SK-N-SH treated with all-trans-retinoic acid at 6 μM for 48 hours (cell line): ENCODE data around the gene PSAP.

Source experiments
- CSDC2 ChIP-seq: fragments of 250-450 bp; sonication (Bioruptor Pico); IDR thresholded peaks from 2 replicates; pipeline ENCODE4 v1.5.0; 2020; ENCODE audit warnings: mild to moderate bottlenecking, moderate library complexity
- GLIS3 ChIP-seq: fragments of 250-450 bp; sonication (Bioruptor Pico); IDR thresholded peaks from 2 replicates; pipeline ENCODE4 v1.5.0; 2020; ENCODE audit warnings: mild to moderate bottlenecking, moderate library complexity
- ISL1 ChIP-seq: fragments of 250-450 bp; sonication (Bioruptor Pico); IDR thresholded peaks from 2 replicates; pipeline ENCODE4 v2.1.2; 2022; ENCODE audit warnings: mild to moderate bottlenecking, moderate library complexity
- OSR1 ChIP-seq: fragments of 250-450 bp; sonication (Bioruptor Pico); IDR thresholded peaks from 2 replicates; pipeline ENCODE4 v1.8.0; 2022; ENCODE audit warnings: moderate library complexity, mild to moderate bottlenecking, inconsistent platforms
- PATZ1 ChIP-seq: fragments of 250-450 bp; sonication (Bioruptor Pico); IDR thresholded peaks from 2 replicates; pipeline ENCODE4 v1.8.0; 2020; ENCODE audit warnings: mild to moderate bottlenecking, moderate library complexity, borderline replicate concordance
- RARB ChIP-seq: fragments of 250-450 bp; sonication (Bioruptor Pico); IDR thresholded peaks from 2 replicates; pipeline ENCODE4 v1.8.0; 2021; ENCODE audit warnings: mild to moderate bottlenecking, moderate library complexity
- SNAI2 ChIP-seq: fragments of 250-450 bp; sonication (Bioruptor Pico); IDR thresholded peaks from 2 replicates; pipeline ENCODE4 v1.5.0; 2020; ENCODE audit warnings: mild to moderate bottlenecking, moderate library complexity
- ZFP30 ChIP-seq: fragments of 450-650 bp; formaldehyde crosslinking; IDR thresholded peaks from 2 replicates; pipeline ENCODE4 v1.5.0; 2022; ENCODE audit warnings: mild to moderate bottlenecking, moderate library complexity
- TF ChIP-seq, protein P1 (sequence below): fragments of 250-450 bp; sonication (Bioruptor Pico); IDR thresholded peaks from 2 replicates; pipeline ENCODE4 v1.5.1; 2021; ENCODE audit warnings: mild to moderate bottlenecking, moderate library complexity

- TF ChIP-seq, protein P1, sequence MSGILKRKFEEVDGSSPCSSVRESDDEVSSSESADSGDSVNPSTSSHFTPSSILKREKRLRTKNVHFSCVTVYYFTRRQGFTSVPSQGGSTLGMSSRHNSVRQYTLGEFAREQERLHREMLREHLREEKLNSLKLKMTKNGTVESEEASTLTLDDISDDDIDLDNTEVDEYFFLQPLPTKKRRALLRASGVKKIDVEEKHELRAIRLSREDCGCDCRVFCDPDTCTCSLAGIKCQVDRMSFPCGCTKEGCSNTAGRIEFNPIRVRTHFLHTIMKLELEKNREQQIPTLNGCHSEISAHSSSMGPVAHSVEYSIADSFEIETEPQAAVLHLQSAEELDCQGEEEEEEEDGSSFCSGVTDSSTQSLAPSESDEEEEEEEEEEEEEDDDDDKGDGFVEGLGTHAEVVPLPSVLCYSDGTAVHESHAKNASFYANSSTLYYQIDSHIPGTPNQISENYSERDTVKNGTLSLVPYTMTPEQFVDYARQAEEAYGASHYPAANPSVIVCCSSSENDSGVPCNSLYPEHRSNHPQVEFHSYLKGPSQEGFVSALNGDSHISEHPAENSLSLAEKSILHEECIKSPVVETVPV (CRISPR knock-in tag) = no peak
- TF ChIP-seq GLIS3 (CRISPR knock-in tag) (no peak), SNAI2 (CRISPR knock-in tag) (no peak), PATZ1 (CRISPR knock-in tag) (no peak), RARB (CRISPR knock-in tag) (no peak), CSDC2 (CRISPR knock-in tag) (no peak), ISL1 (CRISPR knock-in tag) (no peak), ZFP30 (CRISPR knock-in tag) (no peak), OSR1 (CRISPR knock-in tag) (no peak)
Measured at GRCh38 chr10:71799608-71800453, 51.2 kb downstream of the PSAP start.
